ENCODE data around the gene WFDC13. TPM values are rescaled to one million over a fixed set of nuclear protein-coding genes. Genes with fewer than 3 reads are reported as not detected.
"Not testable (repeated sequence)": the region's sequence is repeated elsewhere in the genome, so short reads cannot be mapped to it uniquely, and the experiment has no call there.

The WFDC13 gene
- total RNA-seq, 1 experiment from 2014 or later = not detected

DNA sequence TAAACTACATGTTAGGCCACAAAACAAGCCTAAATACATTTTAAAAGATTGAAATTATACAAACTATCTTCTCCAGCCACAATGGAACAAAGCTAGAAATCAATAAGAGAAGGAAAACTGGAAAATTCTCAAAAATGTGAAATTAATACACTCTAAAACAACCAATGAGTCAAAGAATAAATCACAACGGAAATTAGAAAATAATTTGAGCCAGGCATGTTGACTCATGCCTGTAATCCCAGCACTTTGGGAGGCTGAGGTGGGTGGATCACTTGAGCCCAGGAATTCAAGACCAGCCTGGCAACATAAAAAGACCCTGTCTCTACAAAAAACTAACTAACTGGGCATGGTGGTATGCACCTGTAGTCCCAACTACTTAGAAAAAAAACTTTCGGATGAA lies 6.3 kb upstream of the WFDC13 start:
- Histone ChIP-seq H3K36me3 (ENCODE audit: control insufficient read depth, insufficient read depth, low read length) (no peaks in the 10 kb centered on the region), H3K9me3 (no peaks in the 10 kb centered on the region), H3K27me3 (replicated peaks; ENCODE audit: control insufficient read depth, insufficient read depth, low read length) (no peaks in the 10 kb centered on the region), H3K4me1 (no peaks in the 10 kb centered on the region), H3K4me3 (ENCODE audit: low read depth, low read length) (no peak overlapping the region)
- ChIA-PET CTCF (no interaction called here), POLR2A (no interaction called here)
- peaks cover 7% of the 10 kb centered on the region for H3K9me3 Mint-ChIP-seq (ENCODE audit: unreplicated experiment)
- BruUV-seq (replicated peaks) = no TSS peak
- H3K36me3 Mint-ChIP-seq (ENCODE audit: insufficient read depth, unreplicated experiment) = no peaks in the 10 kb centered on the region
- no peak for DNase-seq
- peaks cover 8% of the 10 kb centered on the region for H3K4me1 Mint-ChIP-seq (ENCODE audit: low read depth, unreplicated experiment)
- intact Hi-C loops (cut with micrococcal nuclease; ENCODE audit: unreplicated experiment) = no loop called here
- peaks cover 19% of the 10 kb centered on the region for H3K27me3 Mint-ChIP-seq (ENCODE audit: insufficient read depth, unreplicated experiment)
- TF ChIP-seq, protein P1, sequence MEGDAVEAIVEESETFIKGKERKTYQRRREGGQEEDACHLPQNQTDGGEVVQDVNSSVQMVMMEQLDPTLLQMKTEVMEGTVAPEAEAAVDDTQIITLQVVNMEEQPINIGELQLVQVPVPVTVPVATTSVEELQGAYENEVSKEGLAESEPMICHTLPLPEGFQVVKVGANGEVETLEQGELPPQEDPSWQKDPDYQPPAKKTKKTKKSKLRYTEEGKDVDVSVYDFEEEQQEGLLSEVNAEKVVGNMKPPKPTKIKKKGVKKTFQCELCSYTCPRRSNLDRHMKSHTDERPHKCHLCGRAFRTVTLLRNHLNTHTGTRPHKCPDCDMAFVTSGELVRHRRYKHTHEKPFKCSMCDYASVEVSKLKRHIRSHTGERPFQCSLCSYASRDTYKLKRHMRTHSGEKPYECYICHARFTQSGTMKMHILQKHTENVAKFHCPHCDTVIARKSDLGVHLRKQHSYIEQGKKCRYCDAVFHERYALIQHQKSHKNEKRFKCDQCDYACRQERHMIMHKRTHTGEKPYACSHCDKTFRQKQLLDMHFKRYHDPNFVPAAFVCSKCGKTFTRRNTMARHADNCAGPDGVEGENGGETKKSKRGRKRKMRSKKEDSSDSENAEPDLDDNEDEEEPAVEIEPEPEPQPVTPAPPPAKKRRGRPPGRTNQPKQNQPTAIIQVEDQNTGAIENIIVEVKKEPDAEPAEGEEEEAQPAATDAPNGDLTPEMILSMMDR (IDR thresholded peaks at IDR 0.05; ENCODE audit: insufficient read depth in 1 of 2, low read depth in 1 of 2, low read length in 1 of 2, severe bottlenecking in 1 of 2, unreplicated experiment in 1 of 2) = no peak
- H3K4me3 Mint-ChIP-seq (ENCODE audit: unreplicated experiment) = no peak overlapping the region
- H3K27ac Mint-ChIP-seq (ENCODE audit: unreplicated experiment) = no peak overlapping the region

DNA sequence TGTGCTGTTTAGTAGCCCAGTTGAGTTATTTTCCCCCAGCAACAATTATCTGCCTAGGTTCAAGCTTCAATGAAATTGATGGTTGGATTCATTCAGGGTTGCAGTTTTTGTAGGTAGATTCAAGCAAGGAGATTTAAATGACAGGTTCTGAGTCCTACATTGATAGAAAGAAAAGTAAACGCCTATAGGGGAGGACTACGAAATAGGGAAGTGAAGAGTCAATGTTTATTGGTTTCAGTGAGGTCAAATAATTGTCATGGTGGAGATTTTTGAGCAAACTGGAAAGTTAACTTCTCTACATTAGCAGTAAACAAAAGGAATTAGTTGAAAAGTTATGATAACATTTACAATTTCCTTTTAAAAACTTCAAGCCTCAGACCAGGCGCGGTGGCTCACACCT lies 734 bp upstream of the WFDC13 start:
- TF ChIP-seq, protein P1 (IDR thresholded peaks at IDR 0.05; ENCODE audit: insufficient read depth in 1 of 2, low read depth in 1 of 2, low read length in 1 of 2, severe bottlenecking in 1 of 2, unreplicated experiment in 1 of 2) = no peak
- no peaks in the 10 kb centered on the region for H3K36me3 ChIP-seq (ENCODE audit: control insufficient read depth, insufficient read depth, low read length)
- H3K9me3 ChIP-seq = no peaks in the 10 kb centered on the region
- POLR2A ChIA-PET = no interaction called here
- H3K27ac Mint-ChIP-seq (ENCODE audit: unreplicated experiment) = no peak overlapping the region
- no TSS peak for BruUV-seq (replicated peaks)
- no peaks in the 10 kb centered on the region for H3K36me3 Mint-ChIP-seq (ENCODE audit: insufficient read depth, unreplicated experiment)
- no peak overlapping the region for H3K4me3 Mint-ChIP-seq (ENCODE audit: unreplicated experiment)
- H3K4me1 ChIP-seq = no peaks in the 10 kb centered on the region
- 0 out of 2 replicates have a peak, but pooled peaks cover 2% of the 10 kb centered on the region for H3K27me3 ChIP-seq (replicated peaks; ENCODE audit: control insufficient read depth, insufficient read depth, low read length)
- no peak overlapping the region for H3K4me3 ChIP-seq (ENCODE audit: low read depth, low read length)
- intact Hi-C loops (cut with micrococcal nuclease; ENCODE audit: unreplicated experiment) = no loop called here
- CTCF ChIA-PET = no interaction called here
- H3K9me3 Mint-ChIP-seq (ENCODE audit: unreplicated experiment) = no peaks in the 10 kb centered on the region
- no peaks in the 10 kb centered on the region for H3K4me1 Mint-ChIP-seq (ENCODE audit: low read depth, unreplicated experiment)
- no peak for DNase-seq
- H3K27me3 Mint-ChIP-seq (ENCODE audit: insufficient read depth, unreplicated experiment) = peaks cover 17% of the 10 kb centered on the region

- ChIA-PET CTCF (no interaction called here), POLR2A (no interaction called here)
- H3K9me3 Mint-ChIP-seq (ENCODE audit: unreplicated experiment) = no peaks in the 10 kb centered on the region
- H3K4me3 Mint-ChIP-seq (ENCODE audit: unreplicated experiment) = no peak within 1 kb of the TSS
- TF ChIP-seq, protein P1 (IDR thresholded peaks at IDR 0.05; ENCODE audit: insufficient read depth in 1 of 2, low read depth in 1 of 2, low read length in 1 of 2, severe bottlenecking in 1 of 2, unreplicated experiment in 1 of 2) = no peak
- no peaks in the 10 kb centered on the region for H3K36me3 Mint-ChIP-seq (ENCODE audit: insufficient read depth, unreplicated experiment)
- intact Hi-C loops (cut with micrococcal nuclease; ENCODE audit: unreplicated experiment) = no loop called here
- H3K36me3 ChIP-seq (ENCODE audit: control insufficient read depth, insufficient read depth, low read length) = no peaks in the 10 kb centered on the region
- no peaks in the 10 kb centered on the region for H3K9me3 ChIP-seq
- H3K4me1 Mint-ChIP-seq (ENCODE audit: low read depth, unreplicated experiment) = no peaks in the 10 kb centered on the region
- no peak within 1 kb of the TSS for H3K4me3 ChIP-seq (ENCODE audit: low read depth, low read length)
- H3K27ac Mint-ChIP-seq (ENCODE audit: unreplicated experiment) = no peak within 1 kb of the TSS
- no peaks in the 10 kb centered on the region for H3K4me1 ChIP-seq
- peaks cover 18% of the 10 kb centered on the region for H3K27me3 Mint-ChIP-seq (ENCODE audit: insufficient read depth, unreplicated experiment)
- 0 out of 2 replicates have a peak, but pooled peaks cover 3% of the 10 kb centered on the region for H3K27me3 ChIP-seq (replicated peaks; ENCODE audit: control insufficient read depth, insufficient read depth, low read length)
- BruUV-seq (replicated peaks) = no TSS peak
- no peak for DNase-seq
Observed at GRCh38 chr20:45704969-45705637, 3.3 kb downstream of the WFDC13 start, which contains the start of gene WFDC10B. Gene WFDC10B, minus strand, starts transcription at chr20:45705019. Its CDS starts 19,027 bp downstream, at chr20:45685992.

GRCh38 chr20:45716141-45716688 lies 14.4 kb downstream of the WFDC13 start:
- CTCF ChIA-PET; DNase-seq; POLR2A ChIA-PET; H3K4me1 ChIP-seq; intact Hi-C loops (cut with micrococcal nuclease; ENCODE audit: unreplicated experiment); H3K4me3 Mint-ChIP-seq (ENCODE audit: unreplicated experiment); H3K36me3 ChIP-seq (ENCODE audit: control insufficient read depth, insufficient read depth, low read length); H3K4me3 ChIP-seq (ENCODE audit: low read depth, low read length); H3K4me1 Mint-ChIP-seq (ENCODE audit: low read depth, unreplicated experiment); H3K27ac Mint-ChIP-seq (ENCODE audit: unreplicated experiment); H3K9me3 Mint-ChIP-seq (ENCODE audit: unreplicated experiment); H3K27me3 ChIP-seq (replicated peaks; ENCODE audit: control insufficient read depth, insufficient read depth, low read length); BruUV-seq (replicated peaks); H3K36me3 Mint-ChIP-seq (ENCODE audit: insufficient read depth, unreplicated experiment): not testable (repeated sequence)
- peaks cover 19% of the 10 kb centered on the region for H3K9me3 ChIP-seq
- peaks cover 11% of the 10 kb centered on the region for H3K27me3 Mint-ChIP-seq (ENCODE audit: insufficient read depth, unreplicated experiment)

Measured in Caco-2 (cell line).